Amniotic stem cell (primary cell): ENCODE data around the gene DNAJC16.

ENCODE experiments used
- DNase-seq: peaks from one replicate; lab custom pipeline; 2025; lab: John Stamatoyannopoulos, UW

Gene DNAJC16

GRCh38 chr1:15540186-15540585 is 13.5 kb downstream of the DNAJC16 start:
- no peak for DNase-seq

DNA sequence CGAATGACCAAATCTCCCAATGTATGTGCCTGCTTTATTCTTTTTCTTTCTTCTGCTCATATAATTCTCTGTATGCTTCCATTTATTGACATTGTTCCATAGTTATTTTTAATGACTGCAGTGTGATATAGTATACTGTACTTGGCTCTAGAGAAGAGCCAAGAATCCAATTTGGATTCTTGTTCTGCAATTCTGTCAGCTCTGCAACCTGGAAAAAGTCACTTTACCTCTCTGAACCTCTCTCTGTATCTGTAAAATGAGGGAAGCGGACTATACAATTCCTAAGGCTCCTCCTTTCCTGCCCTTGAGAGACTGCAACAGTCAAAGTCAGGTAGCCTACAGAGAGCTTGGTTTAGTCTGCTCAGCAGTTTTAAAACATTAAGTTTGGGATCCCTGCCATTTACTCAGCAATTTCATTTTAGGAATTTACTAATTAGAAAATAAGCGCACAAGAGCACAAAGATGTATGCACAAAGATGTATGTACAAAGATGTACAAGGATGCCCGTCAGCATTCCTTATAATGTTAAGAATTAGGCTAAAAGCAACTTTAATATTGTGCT is 14.7 kb downstream of the DNAJC16 start:
- DNase-seq: no peak

DNA sequence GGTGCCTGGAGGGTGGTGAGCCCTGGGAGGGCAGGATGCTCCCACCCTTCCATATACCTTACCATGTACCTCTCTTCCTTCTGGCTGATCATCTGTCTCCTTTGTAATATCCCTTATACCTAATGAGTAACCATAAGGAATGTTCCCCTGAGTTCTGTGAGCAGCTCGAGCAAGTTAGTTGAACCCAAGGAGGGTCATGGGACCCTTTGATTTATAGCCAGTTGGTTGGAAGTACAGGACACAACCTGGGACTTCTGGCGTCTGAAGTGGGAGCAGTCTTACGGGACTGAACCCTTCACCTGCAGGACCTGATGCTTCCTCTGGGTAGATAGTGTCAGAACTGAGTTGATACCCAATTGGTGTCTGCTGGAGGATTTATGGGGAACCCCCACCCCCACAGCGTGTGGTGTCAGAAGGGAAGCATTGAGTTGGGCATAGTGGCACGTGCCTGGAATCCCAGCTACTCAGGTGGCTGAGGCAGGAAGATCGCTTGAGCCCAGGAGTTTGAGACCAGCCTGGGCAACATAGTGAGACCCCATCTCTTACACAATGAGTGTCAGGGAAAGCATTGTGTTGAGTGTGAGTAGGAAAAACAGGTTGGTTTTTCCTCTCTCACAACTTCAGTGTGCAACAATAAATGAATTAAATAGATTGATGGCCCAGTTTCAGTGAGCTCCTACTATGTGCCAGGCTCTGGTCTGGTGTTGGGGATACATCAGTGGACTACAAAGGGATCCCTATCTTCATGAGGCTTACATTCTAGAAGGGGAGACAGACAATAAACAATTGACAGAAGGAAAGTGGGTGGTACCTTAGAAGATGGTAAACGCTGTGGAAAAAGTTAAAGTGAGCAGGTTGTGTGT is 16.0 kb downstream of the DNAJC16 start:
- no peak for DNase-seq

- DNase-seq: no peak
Observed at GRCh38 chr1:15543251-15543588, 16.6 kb downstream of the DNAJC16 start.

DNA sequence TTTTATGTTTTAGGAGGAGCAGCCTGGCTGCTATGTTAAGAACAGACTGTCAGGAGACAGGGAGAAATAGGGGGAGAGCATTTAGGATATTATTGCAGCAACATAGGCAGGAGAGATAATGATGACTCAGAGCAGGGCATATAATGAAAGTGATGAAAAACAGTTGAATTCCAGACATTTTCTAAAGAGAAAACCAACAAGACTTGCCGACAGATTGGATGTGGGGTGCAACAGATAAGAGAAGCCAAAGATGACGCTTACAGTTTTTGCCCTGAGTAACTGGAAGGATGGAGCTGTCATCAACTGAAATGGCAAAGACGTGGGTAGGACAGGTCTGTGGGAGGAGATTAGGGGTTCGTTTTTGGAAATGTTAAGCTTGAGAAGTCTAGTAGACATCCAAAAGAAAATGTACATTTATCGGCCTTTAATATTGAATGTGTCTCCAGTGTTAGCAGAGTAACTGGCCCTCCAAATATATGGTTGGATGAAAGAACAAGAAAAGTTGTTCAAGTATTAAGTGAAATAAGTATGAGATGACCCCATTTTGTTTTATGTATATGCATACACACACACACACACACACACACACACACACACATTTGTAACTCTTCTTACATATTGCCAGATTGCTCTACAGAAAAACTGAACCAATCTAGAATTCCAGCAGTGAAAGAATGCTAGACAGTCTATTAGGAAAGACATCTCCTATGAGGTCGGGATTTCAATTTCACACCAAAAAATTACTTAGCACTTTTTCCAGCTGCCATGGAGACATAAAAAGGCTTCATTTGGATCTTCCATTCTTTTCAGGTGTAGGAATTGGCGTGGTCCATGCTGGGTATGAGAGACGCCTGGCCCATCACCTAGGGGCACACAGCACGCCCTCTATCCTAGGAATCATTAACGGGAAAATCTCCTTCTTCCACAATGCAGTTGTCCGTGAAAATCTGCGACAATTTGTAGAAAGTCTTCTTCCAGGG is 17.2 kb downstream of the DNAJC16 start:
- DNase-seq: peak; percentile 2

DNA sequence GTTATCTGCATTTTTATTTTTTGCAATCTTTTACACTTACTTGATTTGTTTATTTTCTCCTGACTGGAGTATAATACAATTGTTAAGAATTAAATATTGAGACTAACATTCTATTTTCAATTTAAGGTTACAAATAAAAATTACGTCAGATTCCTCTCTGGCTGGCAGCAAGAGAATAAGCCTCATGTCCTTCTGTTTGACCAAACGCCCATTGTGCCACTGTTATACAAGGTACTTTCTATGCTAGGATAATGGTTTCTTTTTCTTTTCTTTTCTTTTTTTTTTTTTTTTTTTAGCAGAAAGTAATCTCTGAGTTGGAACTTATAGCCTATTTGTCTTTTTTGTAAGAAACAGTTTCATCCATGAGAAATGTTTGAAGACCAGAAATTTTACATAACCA is 20.0 kb downstream of the DNAJC16 start:
- no peak for DNase-seq

- DNase-seq: no peak
Observed at GRCh38 chr1:15550573-15550972, 23.9 kb downstream of the DNAJC16 start.

DNA sequence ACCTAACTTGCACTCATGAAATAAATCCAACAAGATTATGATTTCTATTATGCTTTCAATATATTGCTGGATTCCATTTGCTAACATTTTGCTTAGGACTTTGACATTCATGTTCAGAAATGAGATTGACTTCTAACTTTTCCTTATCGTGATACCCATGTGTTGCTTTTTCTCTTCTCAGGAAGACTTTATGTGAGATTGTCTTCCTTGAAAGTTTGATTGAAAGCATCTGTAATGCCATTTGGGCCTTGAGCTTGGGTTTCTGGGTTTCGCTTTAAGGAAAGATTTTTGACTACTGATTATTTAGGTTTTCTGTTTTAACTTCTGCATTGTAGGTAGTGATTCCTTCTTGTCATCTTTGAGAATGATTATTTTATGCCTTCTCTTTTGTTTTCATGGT is 30.4 kb downstream of the DNAJC16 start:
- no peak for DNase-seq

- no peak for DNase-seq
Observed at GRCh38 chr1:15557594-15557993, 30.9 kb downstream of the DNAJC16 start.

- no peak for DNase-seq
Observed at GRCh38 chr1:15558516-15558915, 31.9 kb downstream of the DNAJC16 start.

DNA sequence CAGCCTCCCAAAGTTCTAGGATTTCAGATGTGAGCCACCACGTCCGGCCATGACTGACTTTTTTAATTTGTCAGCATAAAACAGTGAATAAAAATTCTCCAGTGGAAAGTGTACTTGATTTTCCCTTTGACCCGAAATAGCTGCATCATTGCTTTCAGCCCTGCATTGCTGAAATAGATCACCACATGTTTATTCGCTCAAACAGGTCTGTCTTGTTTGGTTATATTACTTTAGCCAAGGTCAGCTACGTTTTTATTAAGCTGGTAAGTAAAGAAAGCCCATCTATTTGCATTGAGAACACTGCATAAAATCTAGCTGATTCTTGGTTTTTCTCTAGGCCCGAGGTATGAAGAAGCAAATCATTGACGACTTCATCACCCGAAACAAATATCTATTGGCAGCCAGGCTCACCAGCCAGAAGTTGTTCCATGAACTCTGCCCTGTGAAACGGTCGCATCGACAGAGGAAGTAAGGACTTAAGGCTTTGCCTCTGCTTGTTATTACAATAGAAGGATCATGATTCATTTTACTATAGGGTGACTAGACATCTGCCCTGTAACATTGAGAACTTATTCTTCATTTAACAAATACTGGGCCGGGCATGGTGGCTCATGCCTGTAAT is 32.7 kb downstream of the DNAJC16 start:
- no peak for DNase-seq

DNA sequence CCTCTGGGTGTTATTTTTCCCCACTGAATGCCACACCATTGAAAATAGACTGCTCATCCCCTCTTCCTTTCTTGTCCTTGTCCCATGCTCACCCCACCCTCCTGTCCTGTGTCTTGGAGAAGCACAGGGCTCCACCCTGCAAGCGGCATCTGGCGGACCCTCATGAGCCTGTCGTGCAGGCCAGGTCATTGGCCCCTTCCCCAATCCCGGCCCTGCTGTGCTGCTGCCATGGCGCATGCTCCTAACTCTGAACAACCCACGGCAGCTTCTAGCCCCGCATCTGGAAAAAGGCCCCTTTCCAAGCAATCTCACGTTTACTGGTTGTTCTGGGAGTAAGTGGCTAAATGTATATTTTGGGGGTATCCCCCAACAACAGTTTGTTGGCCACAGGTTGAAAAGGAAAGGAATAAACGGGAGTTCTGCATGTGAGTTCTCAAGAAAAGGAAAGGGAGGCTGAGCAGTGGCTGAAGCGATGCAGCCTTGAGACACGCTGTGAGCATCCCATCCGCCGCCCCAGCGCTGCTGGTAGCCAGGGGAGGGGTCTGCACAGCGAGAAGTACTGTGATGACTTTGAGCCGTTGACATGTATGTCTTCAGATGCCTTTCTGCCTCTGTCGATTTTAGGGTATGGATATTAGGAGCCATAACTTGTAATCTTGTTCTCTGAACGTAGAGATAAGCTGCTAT is 41.9 kb downstream of the DNAJC16 start:
- DNase-seq: no peak

DNA sequence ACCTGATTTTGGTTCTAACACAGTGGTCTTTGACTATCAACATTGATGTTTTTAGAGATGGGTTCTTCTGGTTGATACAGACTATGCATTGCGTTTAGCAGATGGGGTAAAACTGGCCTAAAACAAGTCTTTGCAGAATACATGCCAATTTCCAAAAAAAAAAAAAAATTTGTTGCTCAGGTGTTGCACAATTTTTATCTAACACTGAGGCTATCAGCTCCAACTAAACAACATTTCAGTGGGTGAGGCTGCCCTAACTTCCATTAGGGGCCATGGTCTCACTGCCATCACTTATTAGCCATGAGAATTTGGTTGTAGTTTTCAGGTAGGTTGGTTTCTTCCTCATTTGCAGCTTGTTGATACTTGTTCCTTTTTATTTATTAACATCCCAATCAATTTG is 44.2 kb downstream of the DNAJC16 start:
- DNase-seq: no peak

DNA sequence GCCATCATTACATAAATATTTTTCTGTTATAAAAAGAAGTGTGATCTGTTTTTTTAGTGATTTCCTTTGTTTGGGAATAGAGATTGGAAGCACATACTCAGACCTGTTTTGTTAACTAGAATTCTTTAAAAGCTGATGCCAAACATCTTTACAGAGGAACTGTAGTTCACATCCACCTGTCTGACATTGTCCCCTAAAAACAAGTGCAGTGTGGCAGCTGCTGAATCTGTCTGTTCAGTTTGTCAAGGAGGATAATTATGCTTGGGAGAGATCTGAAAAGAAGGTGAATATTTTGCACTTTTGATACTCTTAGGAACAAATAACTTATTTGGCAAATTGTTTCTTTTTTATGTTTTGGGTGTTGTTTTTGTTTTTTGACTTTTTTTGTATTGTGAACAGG is 44.6 kb downstream of the DNAJC16 start:
- no peak for DNase-seq

GRCh38 chr1:15573477-15573876 is 46.8 kb downstream of the DNAJC16 start:
- DNase-seq: no peak

GRCh38 chr1:15574741-15575140 is 48.1 kb downstream of the DNAJC16 start:
- no peak for DNase-seq

DNA sequence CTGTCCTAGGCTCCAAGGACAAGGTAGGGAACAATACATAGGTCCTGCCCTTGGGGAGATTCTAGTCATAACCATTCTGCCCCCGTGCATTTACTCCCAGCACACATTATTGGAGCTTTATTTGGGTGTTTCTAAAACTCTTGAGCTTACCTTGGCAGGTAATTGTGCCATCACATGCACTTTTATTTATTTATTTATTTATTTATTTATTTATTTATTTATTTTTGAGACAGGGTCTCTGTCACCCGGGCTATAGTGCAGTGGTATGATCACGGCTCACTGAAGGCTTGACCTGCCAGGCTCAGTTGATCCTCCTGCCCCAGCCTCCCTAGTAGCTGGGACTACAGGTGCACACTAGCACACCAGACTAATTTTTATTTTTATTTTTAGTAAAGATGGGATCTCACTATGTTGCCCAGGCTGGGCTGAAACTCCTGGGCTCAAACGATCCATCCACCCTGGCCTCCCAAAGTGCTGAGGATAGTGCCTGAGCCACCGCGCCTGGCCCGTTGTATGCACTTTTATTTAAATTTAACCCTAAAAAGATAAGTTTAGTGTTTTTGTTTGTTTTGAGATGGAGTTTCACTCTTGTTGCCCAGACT is 49.0 kb downstream of the DNAJC16 start:
- DNase-seq: no peak

- no peak for DNase-seq
Observed at GRCh38 chr1:15577691-15578090, 51.0 kb downstream of the DNAJC16 start.

GRCh38 chr1:15578921-15579682 is 52.5 kb downstream of the DNAJC16 start:
- no peak for DNase-seq

DNA sequence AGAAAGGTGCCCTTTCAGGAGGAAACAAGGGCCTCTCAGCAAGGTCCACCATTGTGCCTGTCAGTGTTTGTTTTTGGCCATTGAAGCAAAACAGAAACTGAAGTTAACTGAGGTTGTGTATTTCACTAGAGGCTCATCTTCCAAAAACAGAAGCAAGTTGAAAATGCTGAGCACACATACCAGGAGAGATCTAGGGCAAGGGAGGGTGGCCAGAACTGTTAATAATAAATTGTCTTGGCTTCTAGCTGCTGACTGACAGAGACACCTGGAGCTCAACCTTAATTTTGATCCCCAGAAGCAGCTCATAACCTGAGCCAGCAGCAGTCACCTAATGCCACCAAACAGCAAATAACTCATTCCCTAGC is 53.0 kb downstream of the DNAJC16 start:
- no peak for DNase-seq
